HG03460 (cell line): ENCODE data around the gene DEFB113.
"Not testable (repeated sequence)": the region's sequence is repeated elsewhere in the genome, so short reads cannot be mapped to it uniquely, and the experiment has no call there.

Source experiments
- ATAC-seq: cut with Tn5 transposase; IDR thresholded peaks from one replicate; pipeline ENCODE4 v1.9.1; 2021; ENCODE audit not compliant: unreplicated experiment

Gene DEFB113, protein sequence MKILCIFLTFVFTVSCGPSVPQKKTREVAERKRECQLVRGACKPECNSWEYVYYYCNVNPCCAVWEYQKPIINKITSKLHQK

DNA sequence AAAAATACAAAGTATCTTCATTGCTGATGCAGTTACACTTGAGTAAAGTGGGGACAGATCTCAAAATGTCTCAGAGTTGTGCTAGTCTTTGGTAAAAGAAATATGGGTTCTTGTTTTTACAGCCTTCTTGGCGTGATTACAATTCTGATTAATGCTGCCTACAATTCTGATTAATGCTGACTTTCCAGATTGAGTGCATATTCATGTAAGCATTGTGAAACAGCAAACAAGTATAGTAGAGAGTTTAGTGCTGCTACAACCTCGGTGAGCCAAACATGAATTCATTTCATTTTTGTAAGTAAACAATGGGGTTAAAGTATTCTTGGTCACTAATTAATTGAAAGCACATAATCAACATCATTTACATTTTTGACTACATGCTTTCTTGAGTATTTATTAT, at the start of gene DEFB113:
TSS of gene DEFB113 (minus strand) at position 21 of the 400 bp plus-strand sequence. CDS start at position 21, 0 bp downstream.
- ATAC-seq: no peak

DNA sequence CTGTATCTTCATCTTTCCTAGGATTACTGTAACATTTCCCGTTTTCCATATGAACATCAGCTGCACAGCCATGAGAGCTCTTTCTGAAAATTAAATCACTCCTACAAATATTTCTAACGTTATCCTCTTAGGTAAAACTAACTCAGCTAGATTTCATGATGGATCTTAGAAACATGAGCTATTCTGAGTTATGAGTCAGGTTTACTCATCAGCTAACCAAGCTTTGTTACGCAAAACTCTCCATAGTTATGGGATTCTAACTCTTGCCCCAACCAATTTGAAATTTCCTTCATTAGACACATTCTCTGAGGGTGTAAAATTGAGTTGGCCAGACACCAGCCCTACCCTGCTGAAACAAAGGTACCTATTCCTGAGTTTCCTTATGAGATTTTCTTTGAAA, 38.4 kb upstream of the DEFB113 start:
- no peak for ATAC-seq

DNA sequence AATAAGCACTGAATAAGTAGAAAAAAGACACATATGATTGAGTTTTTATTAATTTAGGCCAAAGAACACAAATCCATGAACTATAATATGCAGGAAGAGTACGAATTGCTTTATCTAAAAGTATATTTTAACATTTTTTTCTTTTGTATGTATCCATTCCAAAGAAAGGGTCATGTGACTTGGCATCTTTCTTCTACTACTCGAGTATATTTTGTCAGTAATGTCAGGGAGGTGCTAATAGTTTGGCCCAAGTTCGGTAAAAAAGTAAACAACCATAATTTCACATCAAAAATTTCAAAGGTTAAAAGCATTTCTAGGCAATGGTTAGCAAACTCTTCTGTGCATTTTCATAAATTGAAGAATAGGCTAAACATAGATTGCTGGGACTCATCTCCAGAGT, 33.7 kb upstream of the DEFB113 start:
- ATAC-seq: no peak

DNA sequence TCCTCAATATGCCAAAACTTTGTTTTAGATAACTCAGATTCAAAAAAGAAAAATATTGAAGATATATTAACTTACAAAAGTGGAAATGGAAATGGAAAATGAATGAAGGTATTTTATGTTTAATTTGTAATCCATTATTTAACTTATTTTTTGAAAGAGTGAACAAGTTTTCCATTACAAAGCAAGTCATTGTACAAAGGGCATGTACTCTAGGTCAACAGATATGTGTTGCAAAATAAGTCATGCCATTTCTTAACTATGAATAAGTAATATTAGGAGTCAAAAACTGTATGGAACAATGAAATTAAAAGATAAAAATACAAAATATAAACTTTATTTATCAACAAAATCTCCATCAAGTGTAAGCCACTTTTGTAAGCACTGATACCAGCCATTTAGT, 25.9 kb upstream of the DEFB113 start:
- no peak for ATAC-seq

DNA sequence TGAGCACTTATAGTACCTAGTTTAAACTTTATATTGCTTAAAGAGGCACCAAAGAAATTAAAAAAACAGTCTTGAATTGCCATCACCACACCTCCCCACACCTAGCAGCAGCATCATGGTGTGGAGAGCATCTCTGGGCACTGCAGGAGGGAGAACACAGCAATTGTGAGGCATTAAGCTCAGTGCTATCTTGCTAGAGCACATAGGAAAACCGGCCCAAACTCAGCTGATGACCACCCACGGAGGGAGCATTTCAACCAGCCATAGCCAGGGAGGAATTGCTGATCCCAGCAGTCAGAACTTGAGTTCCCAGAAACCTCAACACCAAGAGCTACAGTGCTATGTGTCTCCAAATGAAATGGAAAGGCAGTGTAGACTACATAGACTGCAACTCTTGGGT, 19.5 kb upstream of the DEFB113 start:
- no peak for ATAC-seq

DNA sequence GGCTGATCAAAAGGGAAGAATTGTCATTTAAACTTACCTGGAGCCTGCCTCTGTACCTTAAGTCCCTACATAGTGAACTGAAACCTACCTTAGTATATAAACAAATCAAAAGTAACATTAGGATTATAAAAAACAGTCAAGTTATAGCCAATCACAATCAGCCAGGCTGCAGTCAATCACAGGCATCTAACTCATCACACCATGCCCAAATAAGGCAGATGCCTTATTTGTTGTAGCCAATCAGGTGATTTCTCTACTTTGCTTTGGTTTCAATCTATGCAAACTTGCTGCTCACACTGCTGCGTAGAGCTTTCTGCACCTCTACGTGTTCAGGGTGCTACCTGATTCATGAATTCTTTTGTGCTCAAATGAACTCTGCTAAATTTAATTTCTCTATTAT, 18.3 kb upstream of the DEFB113 start:
- no peak for ATAC-seq

DNA sequence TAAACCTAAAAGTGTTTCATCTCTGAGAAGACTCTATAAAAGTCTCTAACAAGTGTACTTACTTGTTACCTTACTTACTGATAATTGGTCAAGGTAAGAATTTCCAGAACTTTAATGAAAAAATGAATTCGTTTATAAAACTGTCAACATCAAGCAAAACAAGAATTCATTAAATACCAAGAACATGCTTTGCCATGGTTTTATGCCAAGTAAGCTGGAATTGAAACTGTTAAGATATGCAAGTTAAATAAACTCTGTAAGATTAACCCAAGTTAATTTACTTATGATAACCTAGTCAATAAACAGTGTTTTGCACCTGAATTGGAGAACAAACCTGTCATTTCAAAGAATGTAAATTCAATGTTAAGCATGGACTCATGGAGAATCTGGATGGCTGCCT, 17.1 kb upstream of the DEFB113 start:
- ATAC-seq: no peak

DNA sequence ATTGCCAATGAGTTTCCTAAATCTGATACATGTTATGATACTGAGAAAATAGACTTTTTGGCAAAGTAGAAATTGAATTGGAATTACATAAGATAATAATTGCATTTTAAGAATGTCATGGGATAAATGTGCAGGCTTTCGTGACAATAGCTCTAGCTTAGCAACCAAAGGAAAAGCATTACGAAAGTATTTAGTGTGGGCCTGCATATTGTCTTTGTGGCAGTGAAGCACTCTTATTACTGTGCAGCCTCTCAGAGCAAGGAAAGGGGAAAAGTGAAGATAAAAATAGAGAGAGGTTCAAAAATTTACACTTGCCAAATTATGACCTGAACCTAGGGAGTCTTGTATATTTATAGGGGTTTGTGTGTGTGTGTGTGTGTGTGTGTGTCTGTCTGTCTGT, 12.6 kb upstream of the DEFB113 start:
- no peak for ATAC-seq

DNA sequence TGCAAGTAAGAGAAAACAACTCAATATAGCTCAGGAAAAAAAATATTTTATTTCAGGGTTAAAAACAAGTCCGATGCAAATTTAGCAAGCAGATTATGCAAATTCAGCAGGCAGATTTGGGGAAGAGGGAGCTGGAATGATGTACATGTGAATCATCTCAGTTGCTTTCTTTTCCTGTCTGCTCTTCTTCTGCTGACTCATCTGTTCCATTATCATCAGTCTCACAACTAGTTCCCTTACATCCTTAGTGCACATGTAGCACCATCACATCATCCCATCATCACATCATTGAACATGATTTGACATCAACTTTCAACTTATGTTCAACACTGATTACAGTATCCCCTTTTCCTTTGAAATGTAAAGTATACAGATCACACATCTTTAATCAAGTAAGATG, 11.5 kb upstream of the DEFB113 start:
- no peak for ATAC-seq

DNA sequence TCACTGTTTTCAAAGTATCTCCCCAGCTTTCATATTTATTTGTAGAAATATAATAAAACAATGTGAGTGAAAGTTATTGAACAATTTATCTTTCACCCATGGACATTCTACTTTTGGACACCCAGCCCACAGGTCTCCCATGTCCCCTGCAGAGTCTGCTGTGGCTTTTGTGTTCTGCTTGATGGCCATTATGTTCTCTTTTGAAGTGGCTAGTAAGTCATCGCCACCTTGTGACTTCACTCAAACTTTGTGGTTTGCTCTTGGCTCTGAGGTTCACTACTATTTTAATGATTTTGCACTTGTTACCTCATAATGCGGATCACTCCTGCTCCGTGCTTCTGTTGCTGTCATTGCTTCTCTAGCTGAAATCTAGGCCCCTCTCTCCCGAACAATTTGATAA, 10.2 kb upstream of the DEFB113 start:
- ATAC-seq: no peak

DNA sequence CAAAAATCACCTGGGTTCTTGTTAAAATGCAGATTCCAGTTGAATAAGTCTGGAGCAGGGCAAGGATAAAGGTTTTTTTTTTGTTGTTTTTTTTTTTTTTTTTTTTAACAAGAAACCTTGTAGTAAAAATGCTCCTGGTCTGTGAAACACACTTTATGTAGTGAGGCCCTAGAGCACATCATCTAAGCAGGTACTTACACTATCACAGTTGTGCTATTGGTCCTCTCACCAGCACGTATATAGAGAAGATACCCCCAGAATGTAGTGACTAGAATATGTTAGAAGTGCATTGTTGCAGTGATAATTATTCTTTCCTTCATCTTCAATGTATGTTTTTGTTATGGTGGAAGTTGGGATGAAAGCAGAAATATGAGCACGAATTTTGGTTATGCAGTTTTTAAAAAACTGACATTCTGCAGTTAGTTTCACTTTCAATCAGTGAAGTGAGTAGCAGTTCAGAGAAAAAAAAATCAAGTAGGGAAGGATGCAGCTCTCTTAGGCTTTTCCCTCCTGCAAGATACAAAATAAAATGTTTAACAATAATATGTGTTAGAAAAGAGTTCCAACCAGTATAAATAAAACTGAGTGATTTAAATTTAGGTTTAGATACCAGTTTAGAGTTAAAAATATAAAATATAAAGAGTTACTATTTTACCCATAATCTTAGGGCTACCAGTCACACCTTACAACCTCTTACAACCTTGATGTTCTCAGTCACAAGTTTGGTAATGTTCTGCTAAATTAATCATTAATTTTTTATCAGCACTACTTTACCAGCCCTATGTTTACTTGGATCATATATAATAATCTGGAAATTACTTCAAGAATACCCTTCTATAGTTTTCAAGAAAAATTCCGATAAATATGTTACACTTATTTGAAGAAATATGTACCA, 9.2 kb upstream of the DEFB113 start:
- ATAC-seq: no peak

DNA sequence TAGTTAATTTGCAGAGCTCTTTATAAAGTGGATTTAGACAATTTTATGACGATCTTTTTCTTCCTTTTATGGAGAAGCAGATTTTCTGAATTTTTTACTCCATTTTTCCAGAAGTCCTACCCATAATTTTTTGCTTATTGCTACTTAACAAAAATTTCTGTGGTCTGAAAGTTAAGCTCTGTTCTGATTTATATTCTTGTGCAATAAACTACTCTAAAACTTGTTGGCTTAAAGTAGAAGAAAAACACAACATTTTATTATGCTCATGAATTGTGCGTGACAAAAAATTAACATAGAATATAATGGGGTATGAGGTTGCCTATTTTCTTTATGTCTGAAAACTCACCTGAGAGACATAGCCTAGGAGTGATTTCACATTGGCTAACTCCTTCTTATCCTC, 2.6 kb downstream of the DEFB113 start:
- ATAC-seq: no peak

DNA sequence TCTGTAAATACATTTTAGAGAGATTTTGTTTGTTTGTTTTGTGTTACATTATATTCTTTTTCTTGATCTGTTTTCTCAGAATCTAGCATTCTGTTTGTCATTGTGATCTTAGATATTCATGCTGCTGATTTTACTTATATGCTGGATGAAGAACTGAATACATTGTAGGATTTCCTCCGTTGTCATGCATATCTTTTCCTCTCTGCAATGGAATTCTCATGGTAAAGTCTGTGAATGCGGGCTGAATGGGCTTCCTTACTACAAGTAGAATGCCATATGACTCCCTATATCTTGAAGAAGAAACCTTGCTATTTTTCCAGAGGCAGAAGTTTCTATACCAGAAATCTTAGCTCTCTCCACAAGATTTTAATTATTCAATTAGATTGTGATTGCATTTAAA, 3.1 kb downstream of the DEFB113 start:
- ATAC-seq: no peak

DNA sequence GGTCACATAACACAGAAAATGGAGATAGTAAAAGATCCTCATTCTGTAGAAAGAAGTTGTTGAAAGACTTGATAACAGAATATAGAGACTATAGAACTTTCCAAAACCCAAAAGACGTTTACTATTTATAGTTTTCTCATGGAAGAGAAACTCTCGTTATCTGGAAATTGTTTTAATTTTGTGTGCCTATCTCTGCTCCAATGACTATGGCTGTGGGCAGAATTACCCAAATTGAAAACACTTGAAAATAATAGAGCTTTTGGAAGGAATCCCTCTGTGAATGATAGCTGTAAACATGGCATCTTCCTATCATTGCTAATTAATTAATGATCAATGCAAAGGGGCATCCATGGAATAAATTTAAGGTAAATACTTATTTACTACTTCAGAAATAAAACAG, 5.4 kb downstream of the DEFB113 start, which contains the start of gene DEFB114:
TSS of gene DEFB114 (minus strand) at position 101 of the 400 bp plus-strand sequence. CDS start at position 42, 59 bp downstream.
- ATAC-seq: no peak

DNA sequence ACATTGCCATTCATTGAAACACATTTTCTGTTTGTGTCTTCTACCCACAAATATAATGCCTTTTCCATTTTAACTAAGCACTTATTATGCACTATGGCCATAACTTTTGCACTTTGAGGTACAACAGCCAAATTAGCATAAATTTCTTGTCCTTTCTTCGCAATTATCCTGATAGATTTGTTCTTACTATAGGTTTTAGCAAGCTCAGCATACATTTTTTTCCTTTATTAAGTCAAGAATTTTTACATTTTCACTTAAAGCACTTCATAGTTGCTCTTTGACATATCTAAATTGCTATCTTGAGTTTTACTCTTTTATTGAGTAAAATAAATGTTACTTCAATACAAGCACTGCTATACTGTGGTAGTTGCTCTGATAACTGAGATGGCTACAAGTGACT, 11.2 kb downstream of the DEFB113 start:
- no peak for ATAC-seq

DNA sequence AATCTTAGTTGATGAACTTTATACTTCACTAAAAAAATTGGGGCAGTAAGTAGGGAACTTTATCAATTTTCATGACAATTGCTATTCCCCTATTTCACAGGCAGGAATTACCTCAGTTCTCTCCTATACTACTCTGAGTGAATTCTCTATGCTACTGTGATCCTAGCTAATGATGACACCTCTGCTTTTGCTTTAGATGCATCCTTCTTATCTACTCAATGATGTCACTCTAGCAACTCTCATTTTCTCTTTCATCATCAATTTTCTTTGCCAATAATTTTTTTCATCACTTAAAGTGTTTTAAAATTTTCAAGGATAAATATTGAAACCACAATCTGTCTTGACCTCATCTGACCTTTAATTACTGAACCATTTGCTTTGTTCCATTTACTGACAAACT, 13.6 kb downstream of the DEFB113 start:
- ATAC-seq: no peak

DNA sequence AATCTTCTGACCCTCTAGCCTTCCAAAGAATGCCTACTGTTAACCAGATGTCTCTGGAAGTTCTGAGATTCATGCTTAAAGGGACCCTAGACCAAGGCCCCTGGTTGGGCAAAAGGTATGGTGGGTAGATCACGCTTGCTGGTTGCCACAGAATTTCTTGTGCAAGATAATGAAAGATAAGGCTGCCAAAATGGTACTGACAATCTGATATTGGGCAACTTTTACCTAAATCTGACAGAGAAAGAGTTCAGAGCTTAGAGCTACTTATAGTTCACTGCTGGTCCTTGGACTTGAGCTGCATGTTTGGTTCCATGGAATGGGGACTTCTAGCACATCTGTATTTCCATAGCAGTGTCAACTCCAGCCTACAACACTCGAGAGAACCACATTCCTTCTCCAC, 17.5 kb downstream of the DEFB113 start:
- no peak for ATAC-seq

DNA sequence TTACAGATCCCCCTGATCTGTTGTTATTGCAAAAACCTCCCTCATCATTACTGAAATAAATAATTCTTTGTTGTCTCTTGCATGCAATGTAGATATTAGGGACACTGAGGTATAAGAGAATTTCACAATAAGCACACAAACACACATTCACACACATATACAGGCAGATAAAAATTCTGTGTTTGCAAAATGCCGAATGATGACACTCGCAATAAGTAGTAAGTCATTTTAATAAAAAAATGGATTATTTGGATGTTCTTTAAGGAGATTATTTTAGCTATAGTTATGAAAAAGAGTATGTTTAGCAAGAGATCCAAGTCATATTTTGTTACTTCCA, 19.0 kb downstream of the DEFB113 start:
- no peak for ATAC-seq

DNA sequence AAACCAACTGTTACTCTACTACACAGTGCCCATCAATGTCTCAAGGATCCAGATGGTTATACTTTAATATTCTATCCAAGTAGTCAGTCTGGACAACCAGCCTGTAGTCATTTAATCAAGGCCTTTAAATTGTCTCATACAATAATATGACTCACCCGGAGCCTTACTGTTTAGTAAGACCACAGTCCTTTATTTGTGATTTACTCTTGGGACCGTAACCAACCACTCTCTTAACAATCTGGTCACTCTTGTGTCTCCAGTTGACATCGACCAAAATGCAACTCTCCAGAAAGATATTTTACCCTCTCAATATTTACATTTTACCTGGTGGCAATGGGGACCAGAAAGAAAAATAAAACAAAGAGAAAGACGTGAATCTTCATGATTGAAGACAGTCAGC, 20.4 kb downstream of the DEFB113 start:
- ATAC-seq: no peak

DNA sequence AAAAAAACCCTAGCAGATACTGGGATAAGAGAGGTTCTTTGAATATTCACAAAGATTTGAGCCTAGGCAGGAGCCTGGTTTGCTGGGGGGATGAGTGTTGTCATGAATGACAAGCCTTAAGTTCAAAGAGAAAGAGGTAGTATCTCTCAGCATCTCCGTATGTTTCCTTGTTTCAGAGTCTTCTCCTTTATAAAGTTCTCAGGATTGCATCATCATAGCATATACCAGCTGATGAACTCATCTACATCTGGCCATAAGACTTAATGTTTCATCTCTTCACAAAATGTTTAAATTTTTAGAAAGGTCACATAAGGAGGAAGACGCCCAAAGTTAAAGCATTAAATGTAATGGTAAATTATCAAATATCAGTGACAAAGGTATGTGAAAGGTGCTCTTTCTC, 22.6 kb downstream of the DEFB113 start:
- no peak for ATAC-seq

DNA sequence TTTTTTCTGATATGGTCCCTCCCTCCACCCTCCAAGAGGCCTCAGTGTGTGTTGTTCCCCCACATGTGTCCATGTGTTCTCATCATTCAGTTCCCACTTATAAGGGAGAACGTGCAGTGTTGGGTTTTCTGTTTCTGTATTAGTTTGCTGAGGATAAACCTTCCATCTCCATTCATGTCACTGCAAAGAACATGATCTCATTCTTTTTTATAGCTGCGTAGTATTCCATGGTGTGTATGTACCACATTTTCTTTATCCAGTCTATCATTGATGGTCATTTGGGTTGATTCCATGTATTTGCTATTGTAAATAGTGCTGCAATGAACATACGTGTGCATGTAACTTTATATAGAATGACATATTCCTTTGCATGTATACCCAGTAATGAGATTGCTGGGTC, 25.4 kb downstream of the DEFB113 start:
- ATAC-seq: not testable (repeated sequence)

DNA sequence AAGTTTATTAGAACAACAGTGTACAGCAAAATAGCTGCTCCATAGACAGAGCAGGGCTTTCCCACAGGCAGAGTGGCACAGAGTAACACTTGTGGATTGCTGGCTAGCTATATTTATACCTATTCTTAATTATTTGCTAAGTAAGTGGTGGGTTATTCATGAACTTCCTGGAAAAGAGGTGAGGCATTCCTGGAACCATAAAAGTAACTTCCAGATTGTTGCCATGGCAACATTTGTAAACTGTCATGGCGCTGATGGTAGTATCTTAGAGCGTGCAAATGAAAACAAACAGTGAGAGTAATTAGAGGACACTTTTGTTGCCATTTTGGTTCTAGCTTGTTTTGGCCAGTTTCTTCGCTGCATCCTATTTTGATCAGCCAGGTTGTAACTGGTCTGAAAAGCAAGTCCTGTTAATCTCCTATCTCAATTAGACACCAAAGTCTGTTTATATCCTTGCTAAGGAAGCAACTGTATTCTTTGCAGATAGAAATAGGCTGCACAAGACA, 29.4 kb downstream of the DEFB113 start:
- no peak for ATAC-seq

DNA sequence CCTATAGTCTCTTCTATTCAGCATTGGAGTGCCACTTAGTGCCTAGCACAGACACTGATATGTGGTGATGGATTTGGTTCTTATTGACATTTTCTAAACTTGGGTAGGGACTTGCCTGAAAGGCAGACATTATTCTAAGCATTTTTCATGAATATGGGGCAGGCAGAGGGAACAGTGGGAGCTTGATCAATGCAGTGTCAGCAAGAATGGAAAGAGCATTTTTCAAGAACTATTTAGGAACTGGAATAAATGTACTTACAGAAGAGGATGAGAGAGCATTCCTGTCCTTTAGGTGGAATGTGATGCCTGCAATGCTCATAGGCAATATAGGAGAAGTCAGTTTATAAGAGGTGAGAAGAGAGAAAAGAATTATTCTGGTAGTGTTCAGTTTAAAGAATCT, 31.6 kb downstream of the DEFB113 start:
- no peak for ATAC-seq
